ENCODE measurements around the gene ALOX15.

DNA sequence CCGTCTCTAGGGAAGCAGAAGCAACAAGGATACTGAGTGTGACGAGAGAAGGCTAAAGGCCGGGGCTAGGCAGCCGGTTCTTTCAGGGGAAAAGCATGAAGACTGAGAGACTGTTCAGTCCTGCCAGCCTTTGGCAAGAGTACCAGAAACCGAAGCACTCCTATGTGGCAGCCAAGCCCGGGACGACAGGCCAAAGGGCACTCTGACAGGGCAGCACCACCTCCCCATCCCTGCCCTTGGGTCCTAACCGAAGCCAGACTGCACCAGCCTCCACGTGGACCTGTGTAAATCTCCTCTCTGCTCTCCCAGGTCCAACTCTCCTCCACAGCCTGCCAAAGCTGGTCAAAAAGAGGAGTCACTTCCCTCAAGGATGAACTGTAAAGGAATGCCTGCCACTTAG lies 23.5 kb upstream of the ALOX15 start:
- TF ChIP-seq, protein P1, sequence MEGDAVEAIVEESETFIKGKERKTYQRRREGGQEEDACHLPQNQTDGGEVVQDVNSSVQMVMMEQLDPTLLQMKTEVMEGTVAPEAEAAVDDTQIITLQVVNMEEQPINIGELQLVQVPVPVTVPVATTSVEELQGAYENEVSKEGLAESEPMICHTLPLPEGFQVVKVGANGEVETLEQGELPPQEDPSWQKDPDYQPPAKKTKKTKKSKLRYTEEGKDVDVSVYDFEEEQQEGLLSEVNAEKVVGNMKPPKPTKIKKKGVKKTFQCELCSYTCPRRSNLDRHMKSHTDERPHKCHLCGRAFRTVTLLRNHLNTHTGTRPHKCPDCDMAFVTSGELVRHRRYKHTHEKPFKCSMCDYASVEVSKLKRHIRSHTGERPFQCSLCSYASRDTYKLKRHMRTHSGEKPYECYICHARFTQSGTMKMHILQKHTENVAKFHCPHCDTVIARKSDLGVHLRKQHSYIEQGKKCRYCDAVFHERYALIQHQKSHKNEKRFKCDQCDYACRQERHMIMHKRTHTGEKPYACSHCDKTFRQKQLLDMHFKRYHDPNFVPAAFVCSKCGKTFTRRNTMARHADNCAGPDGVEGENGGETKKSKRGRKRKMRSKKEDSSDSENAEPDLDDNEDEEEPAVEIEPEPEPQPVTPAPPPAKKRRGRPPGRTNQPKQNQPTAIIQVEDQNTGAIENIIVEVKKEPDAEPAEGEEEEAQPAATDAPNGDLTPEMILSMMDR (IDR thresholded peaks at IDR 0.05; ENCODE audit: low read depth, low read length), result no peak
- TF ChIP-seq POLR2A (IDR thresholded peaks at IDR 0.05; ENCODE audit: extremely low read depth, insufficient read length), result no peak

Data from NB4 (cell line).